ENCODE data around the gene ATF6B.

ATF6B gene

GRCh38 chr6:32139590-32139989, 11.5 kb upstream of the ATF6B start:
- no peak for DNase-seq (ENCODE audit: low read depth, low spot score)

DNA sequence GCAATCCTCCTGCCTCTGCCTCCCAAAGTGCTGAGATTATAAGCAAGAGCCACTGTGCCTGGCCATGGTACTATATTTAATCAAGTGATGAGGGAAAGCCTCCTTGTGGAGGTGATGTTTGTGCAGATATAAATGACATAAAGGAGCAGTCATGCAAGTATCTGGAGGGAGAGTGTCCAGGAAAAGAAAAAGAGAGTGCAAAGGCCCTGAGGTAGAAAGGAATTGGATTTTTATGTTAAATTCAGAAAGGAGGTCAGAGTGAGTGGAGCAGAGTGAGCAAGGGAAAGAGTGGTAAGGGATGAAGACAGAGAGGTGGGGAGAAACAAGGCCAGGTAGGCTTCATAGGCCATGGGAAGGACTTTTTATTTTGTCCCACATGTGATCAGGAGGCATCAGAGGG, 9.4 kb upstream of the ATF6B start:
- no peak overlapping the region for H3K4me3 ChIP-seq (ENCODE audit: low read length)
- no peak for DNase-seq (ENCODE audit: low read depth, low spot score)

More at GRCh38 chr6:32139590-32139989, 11.5 kb upstream of the ATF6B start:
- no peak overlapping the region for H3K4me3 ChIP-seq (ENCODE audit: low read length)

GRCh38 chr6:32133786-32134185, 5.7 kb upstream of the ATF6B start:
- no peak overlapping the region for H3K4me3 ChIP-seq (ENCODE audit: low read length)
- no peak for DNase-seq (ENCODE audit: low read depth, low spot score)

DNA sequence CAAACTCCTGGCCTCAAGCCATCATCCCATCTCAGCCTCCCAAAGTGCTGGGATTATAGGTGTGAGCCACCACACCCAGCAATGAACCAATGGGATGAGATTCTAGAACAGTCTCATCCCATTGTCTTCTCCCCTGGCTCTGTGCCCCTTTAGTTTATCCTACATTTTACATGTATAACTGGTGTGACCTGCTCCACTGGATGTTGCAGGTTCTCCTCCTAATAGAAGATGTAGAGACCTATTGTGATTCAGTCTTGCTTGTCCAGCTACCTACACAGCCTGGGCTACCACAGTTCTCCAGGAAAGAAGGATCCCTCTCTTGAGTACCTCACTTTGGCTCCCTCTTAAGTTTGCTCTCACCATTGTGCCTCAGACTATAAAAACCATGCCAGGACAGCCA, 4.1 kb upstream of the ATF6B start:
- no peak for DNase-seq (ENCODE audit: low read depth, low spot score)
- H3K4me3 ChIP-seq (ENCODE audit: low read length): no peak overlapping the region

DNA sequence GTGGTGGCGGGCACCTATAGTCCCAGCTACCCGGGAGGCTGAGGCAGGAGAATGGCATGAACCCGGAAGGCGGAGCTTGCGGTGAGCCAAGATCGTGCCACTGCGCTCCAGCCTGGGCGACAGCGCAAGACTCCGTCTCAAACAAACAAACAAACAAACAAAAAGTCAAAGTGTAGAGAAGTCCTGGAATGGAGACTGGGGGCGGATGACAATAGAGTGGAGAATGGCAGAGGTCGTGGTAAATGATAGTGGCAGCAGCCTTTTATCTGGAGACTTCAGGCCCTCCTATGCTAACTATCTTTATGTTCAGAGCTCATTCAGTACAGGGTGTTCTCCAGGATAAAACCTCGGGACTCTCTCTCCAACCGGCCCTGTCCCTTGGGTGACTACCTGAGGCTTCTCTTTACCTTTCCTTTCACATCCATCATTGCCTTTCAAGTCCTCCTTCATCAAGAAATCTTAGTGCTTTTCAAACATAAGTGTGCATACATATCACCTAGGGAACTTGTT, 3.4 kb upstream of the ATF6B start:
- H3K4me3 ChIP-seq (ENCODE audit: low read length): no peak overlapping the region
- no peak for DNase-seq (ENCODE audit: low read depth, low spot score)

DNA sequence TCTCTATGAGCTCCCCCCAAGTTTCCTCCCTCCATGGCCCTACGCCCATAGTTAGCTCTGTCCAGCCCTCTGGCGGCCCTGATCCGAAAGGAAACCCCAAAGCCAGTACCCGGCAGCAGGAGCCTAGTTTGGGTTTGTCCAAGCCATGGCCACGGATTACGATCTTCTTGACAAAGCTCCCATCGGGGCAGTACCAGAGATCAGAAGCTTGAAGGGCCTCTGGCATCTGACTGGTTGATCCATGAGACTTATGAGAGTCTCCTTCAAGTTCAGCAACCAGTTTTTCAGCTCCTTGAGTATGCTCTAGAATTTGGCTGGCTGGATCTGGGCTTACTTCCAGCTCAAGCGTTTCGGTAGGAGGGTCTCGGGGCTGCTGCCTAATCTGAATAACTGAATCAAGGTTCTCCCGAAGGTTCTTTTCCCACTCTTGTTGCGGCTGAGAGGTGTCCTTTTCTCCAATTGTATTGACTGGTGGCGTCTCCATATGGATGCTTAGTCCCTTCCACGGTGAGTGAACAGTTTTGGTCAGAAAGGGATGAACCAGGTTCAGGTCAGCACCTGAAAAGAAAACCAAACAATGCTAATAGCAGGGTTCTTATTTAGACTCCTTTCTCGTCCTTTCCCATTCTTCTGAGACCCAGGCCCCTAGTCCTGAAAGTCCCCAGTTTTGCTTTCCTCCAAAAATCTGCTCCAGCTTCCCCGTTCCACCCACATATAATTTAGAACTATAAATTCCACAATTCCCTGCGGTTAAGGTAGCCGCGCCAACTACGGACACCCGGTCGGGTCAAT, 1.4 kb upstream of the ATF6B start:
- H3K4me3 ChIP-seq (ENCODE audit: low read length): peak overlapping the region; percentile 84
- DNase-seq (ENCODE audit: low read depth, low spot score): no peak

- no peak for DNase-seq (ENCODE audit: low read depth, low spot score)
- H3K4me3 ChIP-seq (ENCODE audit: low read length): peak overlapping the region; percentile 84
These were observed 778 bp upstream of the ATF6B start for GRCh38 chr6:32128751-32129296.

DNA sequence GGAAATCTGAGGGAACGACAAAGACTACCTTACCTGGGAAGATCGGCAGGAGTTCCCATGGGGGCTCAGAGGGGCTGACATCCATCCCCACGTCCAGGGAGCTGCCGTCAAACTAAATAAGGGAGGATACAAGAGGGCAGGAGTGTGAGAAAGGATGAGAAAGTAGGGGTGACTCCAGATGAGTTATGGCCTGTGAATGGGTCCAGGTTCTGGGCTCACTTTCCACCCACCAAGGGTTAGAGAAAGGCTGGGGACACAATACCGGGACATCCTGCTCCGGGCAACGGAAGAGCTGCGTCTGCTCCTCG, 683 bp downstream of the ATF6B start:
- H3K4me3 ChIP-seq (ENCODE audit: low read length): peak overlapping the region; percentile 100
- no peak for DNase-seq (ENCODE audit: low read depth, low spot score)

DNA sequence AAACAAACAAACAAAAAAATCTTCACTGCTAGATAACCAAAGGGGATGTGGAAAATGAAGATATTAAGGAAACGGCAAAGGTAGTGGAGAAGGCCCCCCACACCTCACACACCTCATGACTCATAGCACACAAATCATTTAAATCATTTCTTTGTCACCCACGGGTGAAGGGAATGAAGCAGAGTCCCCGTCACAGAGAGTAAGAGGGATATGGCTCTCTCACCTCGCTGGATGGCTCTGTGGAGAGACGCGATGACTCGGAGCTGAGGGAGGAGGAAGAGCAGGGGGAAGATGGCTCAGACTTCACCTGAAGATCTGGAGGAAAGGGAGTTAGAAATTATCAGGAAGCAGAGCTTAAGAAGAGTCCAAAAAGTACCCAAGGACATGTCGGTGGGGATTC, 1.2 kb downstream of the ATF6B start:
- peak overlapping the region; percentile 100 for H3K4me3 ChIP-seq (ENCODE audit: low read length)
- DNase-seq (ENCODE audit: low read depth, low spot score): no peak

DNA sequence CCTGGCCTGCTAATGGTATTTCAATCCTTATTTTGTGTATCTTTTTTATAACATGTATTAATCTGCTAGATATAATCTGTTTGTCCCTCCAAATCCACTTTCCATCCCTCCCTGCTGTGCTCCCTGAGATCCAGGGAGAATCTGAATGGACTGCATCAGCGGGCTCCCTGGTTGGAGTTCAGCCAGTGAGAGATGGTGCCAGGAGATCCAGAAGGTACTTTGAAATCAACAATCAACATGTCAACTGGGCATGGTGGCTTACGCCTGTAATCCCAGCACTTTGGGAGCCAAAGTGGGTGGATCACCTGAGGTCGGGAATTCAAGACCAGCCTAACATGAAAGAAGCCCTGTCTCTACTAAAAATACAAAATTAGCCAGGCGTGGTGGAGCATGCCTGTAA, 4.4 kb downstream of the ATF6B start:
- H3K4me3 ChIP-seq (ENCODE audit: low read length): no peak overlapping the region

DNA sequence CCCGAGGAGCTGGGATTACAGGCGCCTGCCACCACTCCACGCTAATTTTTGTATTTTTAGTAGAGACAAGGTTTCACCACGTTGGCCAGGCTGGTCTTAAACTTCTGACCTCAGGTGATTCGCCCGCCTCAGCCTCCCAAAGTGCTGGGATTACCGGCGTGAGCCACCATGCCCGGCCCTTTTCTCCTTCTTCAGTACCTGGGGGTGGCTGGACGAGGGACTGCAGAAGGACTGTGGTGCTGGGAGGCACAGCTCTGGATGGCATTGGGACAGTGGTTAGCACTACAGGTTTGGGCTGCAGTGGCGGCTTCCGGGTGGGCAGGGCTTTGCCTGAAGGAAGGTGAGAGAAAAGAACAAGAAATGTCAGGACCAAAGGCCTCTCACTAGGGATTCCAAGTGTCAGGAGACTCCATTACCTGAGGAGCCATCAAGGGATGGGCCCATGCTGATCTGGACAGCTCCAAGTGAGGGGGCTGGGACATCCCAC, 7.4 kb downstream of the ATF6B start:
- DNase-seq (ENCODE audit: low read depth, low spot score): no peak
- H3K4me3 ChIP-seq (ENCODE audit: low read length): no peak overlapping the region

More for the DNA sequence above, 4.4 kb downstream of the ATF6B start:
- no peak for DNase-seq (ENCODE audit: low read depth, low spot score)

DNA sequence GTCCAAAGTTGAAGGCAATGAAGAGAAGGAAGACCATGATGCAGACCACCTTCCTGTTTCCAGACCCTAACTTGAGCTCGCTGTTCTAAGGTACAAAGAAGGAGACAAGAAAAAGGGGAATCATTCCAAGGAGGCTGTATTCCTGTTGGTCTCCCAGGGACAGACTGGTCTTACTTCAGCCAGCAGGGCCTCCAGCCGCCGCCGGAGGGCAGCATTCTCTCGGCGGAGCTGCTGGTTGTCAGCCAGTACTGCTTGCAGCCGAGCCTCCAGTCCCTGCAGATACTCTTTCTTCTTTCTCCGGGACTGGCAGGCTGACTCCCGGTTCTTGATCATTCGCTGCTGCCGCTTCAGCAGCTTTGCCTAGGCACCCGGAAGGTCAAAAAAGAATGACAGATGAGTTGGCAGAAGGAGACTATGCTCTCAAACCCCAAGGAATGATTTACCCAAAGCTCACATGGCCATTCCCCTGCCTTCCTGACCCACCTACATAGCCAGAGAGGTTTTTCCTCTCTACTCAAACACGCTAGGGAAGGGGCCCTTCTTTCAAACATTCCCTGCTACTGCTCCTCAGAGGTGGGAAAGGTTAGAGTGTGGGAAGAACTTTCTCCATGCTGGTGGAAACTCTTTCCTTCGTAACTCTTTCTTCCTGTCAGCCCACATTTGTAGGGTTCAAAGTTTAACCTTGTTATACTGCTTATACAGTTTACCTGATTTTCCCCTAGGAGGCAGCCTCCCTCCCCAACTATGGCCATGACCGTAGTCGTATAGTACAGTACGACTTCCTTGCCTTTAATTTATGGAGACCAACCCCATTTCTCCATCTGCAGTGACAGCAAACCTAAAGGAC, 9.0 kb downstream of the ATF6B start:
- DNase-seq (ENCODE audit: low read depth, low spot score): peak; percentile 36

DNA sequence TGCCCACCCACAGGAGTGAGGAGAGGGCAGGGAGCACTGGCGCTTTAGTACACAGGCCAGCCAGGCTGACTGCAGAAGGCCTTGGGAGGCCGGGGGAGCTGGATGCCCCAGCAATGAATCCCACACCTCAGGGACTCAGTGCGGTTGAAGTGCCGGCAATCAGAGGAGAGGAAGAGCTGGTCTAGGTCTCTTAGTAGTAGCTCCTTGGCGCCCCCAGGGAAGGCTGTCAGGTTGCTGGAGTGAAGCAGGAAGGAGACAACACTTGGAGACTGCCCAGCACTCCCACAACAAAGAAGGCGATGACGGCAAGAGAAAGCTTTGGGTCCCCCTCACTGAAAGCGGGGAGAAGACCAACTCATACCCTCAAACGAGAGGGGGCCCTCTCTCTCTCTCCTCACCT, 10.6 kb downstream of the ATF6B start:
- no peak for DNase-seq (ENCODE audit: low read depth, low spot score)
- H3K4me3 ChIP-seq (ENCODE audit: low read length): no peak overlapping the region

More for the DNA sequence above, 9.0 kb downstream of the ATF6B start:
- H3K4me3 ChIP-seq (ENCODE audit: low read length): no peak overlapping the region

DNA sequence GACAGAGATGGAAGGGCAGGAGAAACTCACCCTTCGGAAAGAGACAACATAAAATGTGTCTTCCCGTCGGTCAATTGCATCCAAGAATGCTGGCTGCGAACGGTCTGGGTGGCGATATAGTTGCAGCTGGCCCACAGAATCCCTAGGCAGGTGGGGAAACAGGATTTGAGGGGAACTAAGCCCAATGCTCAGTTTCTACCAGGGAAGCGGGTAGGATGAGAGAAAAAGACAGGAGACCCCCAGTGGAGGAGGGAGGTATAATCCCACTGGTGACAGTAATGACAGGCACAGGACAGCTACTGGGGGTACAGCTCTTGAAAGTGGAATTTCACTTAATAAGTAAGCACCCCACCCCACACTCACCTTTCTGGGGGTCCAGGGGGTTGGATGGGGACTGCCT, 11.4 kb downstream of the ATF6B start:
- no peak overlapping the region for H3K4me3 ChIP-seq (ENCODE audit: low read length)
- DNase-seq (ENCODE audit: low read depth, low spot score): no peak

- DNase-seq (ENCODE audit: low read depth, low spot score): no peak
- no peak overlapping the region for H3K4me3 ChIP-seq (ENCODE audit: low read length)
These were observed 12.4 kb downstream of the ATF6B start for GRCh38 chr6:32115623-32116022.

DNA sequence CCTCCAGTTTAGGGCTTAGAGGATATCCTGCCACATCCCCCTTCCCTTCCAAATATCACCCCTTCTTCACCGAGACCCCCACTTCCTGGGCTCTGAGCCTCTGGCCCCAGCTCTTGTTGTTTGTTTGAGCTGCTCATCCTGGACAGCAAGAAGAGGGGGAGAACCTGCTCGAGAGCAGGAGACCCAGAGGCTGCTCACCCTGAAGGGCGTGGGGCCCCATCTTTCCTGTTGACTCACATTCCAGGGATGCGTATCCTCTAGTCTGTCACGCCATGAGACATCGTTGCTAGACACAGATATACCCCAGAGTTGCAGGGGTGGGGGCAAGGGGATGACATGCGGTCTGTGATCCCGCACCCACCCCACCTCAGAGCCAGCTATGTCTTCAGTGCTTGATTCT, 13.2 kb downstream of the ATF6B start:
- H3K4me3 ChIP-seq (ENCODE audit: low read length): no peak overlapping the region
- no peak for DNase-seq (ENCODE audit: low read depth, low spot score)

GRCh38 chr6:32113386-32114352, 14.4 kb downstream of the ATF6B start:
- H3K4me3 ChIP-seq (ENCODE audit: low read length): no peak overlapping the region
- no peak for DNase-seq (ENCODE audit: low read depth, low spot score)

- no peak for DNase-seq (ENCODE audit: low read depth, low spot score)
- H3K4me3 ChIP-seq (ENCODE audit: low read length): no peak overlapping the region
These were observed 15.5 kb downstream of the ATF6B start for GRCh38 chr6:32112431-32112980.

Data from Jurkat, Clone E6-1 (cell line).